Keratinocyte (primary cell): ENCODE measurements around the gene NEB. TPM values are rescaled to one million over a fixed set of nuclear protein-coding genes. Genes with fewer than 3 reads are reported as not detected.

Source experiments
- DNase-seq: peaks from one replicate; pipeline ENCODE4 v3.0.0-alpha.2; 2011; ENCODE audit warnings: low read depth, missing footprints, low spot score
- FAIRE-seq: peaks from 2 replicates; lab custom pipeline; 2011; peaks lifted over from hg19 to GRCh38; lab: Jason Lieb, UNC
- H2AFZ ChIP-seq: 2 replicates; pipeline ENCODE4 v1.6.0; 2012; ENCODE audit warnings: low read length, control low read depth, inconsistent platforms; ENCODE audit not compliant: control insufficient read depth
- H3K27ac ChIP-seq: 2 replicates; pipeline ENCODE4 v1.5.1; 2011; ENCODE audit warnings: low read length; ENCODE audit not compliant: control insufficient read depth, insufficient read depth
- H3K27me3 ChIP-seq: 3 replicates; pipeline ENCODE4 v1.6.0; 2011; ENCODE audit warnings: low read length; ENCODE audit not compliant: control insufficient read depth, insufficient read depth; ENCODE audit errors: extremely low read depth
- H3K36me3 ChIP-seq, 2 experiments: 2 replicates in 1 of 2; 3 replicates in 1 of 2; pipeline ENCODE4 v1.5.1; 2011; ENCODE audit warnings: low read length in 2 of 2, mild to moderate bottlenecking in 1 of 2; ENCODE audit not compliant: control insufficient read depth in 2 of 2, insufficient read depth in 2 of 2; ENCODE audit errors: extremely low read depth in 1 of 2
- H3K4me1 ChIP-seq: 3 replicates; pipeline ENCODE4 v1.5.1; 2011; ENCODE audit warnings: low read length; ENCODE audit not compliant: control insufficient read depth, insufficient read depth; ENCODE audit errors: extremely low read depth
- H3K4me2 ChIP-seq: 3 replicates; pipeline ENCODE4 v1.6.0; 2011; ENCODE audit warnings: low read depth, low read length; ENCODE audit not compliant: control insufficient read depth, insufficient read depth; ENCODE audit errors: extremely low read depth
- H3K4me3 ChIP-seq, 3 experiments: fragments of 200-600 bp in 1 of 3; sonication (generic) in 1 of 3; 2 replicates in 2 of 3; 3 replicates in 1 of 3; pipeline ENCODE4 v1.5.1; 2011 to 2016; ENCODE audit warnings: low read length in 3 of 3, mild to moderate bottlenecking in 3 of 3, control low read depth in 2 of 3, inconsistent platforms in 1 of 3, low read depth in 1 of 3, mixed read lengths in 1 of 3, mixed run types in 1 of 3, moderate library complexity in 1 of 3; ENCODE audit not compliant: control insufficient read depth in 2 of 3, insufficient read depth in 2 of 3; ENCODE audit errors: extremely low read depth in 1 of 3
- H3K79me2 ChIP-seq: 2 replicates; pipeline ENCODE4 v1.6.0; 2012; ENCODE audit warnings: low read length; ENCODE audit not compliant: control insufficient read depth, insufficient read depth
- H3K9ac ChIP-seq: 3 replicates; pipeline ENCODE4 v1.6.0; 2011; ENCODE audit warnings: low read length; ENCODE audit not compliant: control insufficient read depth, insufficient read depth; ENCODE audit errors: extremely low read depth
- H3K9me1 ChIP-seq: 3 replicates; pipeline ENCODE4 v1.6.0; 2011; ENCODE audit warnings: low read length; ENCODE audit not compliant: control insufficient read depth, insufficient read depth; ENCODE audit errors: extremely low read depth
- H3K9me3 ChIP-seq: 2 replicates; pipeline ENCODE4 v1.5.1; 2012; ENCODE audit warnings: low read depth, low read length; ENCODE audit not compliant: control insufficient read depth
- H4K20me1 ChIP-seq: 3 replicates; pipeline ENCODE4 v1.6.0; 2011; ENCODE audit warnings: low read length; ENCODE audit not compliant: control insufficient read depth, insufficient read depth; ENCODE audit errors: extremely low read depth
- EZH2 ChIP-seq: IDR thresholded peaks from one replicate; pipeline ENCODE4 v1.6.1; 2012; ENCODE audit warnings: inconsistent platforms, mild to moderate bottlenecking, low read length, moderate library complexity
- dilution Hi-C: fragments of 300-500 bp; cut with MboI; formaldehyde crosslinking; loops from one replicate; pipeline ENCODE4 v1.7.0; 2020; ENCODE audit warnings: low sequenced_read_pairs; ENCODE audit not compliant: extremely low pct_ligation_motif_present
- polyA plus RNA-seq, 5 experiments: library from polyadenylated mRNA; depleted of rRNA in 3 of 5; stranded (reverse) in 3 of 5; stranded (forward) in 1 of 5; unstranded in 1 of 5; fragments of >200 nt; gene quantifications; 1 replicate in 1 of 5; 2 replicates in 3 of 5; 3 replicates in 1 of 5; pipeline versions ENCODE4 v1.2.1 to v1.2.3, GENCODE V29; 2011 to 2012; ENCODE audit warnings: missing spikeins in 2 of 5, low read depth in 1 of 5, low replicate concordance in 1 of 5
- TF ChIP-seq, protein P1 (sequence below), 3 experiments: IDR thresholded peaks in 1 of 3; conservative IDR thresholded peaks in 1 of 3; optimal IDR thresholded peaks in 1 of 3; 2 replicates in 2 of 3; 3 replicates in 1 of 3; pipeline versions ENCODE3 to v1.5.1; 2011; ENCODE audit warnings: low read length in 3 of 3, mild to moderate bottlenecking in 3 of 3, moderate library complexity in 2 of 3, control low read depth in 1 of 3, inconsistent platforms in 1 of 3; ENCODE audit not compliant: insufficient read depth in 2 of 3; ENCODE audit errors: extremely low read depth in 1 of 3

NEB gene
- polyA plus RNA-seq, 1 donor (not counting 4 experiments of a cell fraction or from before 2014, with no cell fraction given): 0.67 TPM

DNA sequence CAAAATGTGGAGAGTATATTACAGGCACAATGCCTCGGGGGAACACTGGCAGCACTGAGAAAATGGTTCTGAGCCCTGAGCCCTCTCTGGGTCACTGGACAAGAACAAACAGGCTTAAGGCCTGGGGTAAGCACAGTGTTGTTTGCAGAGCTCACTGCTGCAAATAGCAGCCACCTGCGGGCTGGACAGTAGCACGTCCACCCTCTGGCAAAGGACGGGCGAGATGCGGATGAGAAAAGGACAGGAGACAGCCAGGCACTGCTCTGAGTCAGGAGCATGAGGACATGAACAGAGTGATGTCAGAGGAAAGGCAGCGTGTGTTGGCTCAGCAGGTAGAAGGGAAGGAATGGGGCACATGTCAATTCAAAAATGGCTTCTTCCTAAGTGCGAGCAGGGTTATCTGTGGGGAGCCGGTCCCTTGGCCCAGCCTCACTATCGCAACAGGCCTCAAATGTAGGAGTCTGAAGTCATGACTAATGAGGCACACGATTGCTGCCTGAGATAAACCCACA, 25.9 kb upstream of the NEB start:
- FAIRE-seq: no peak
- TF ChIP-seq, protein P1, sequence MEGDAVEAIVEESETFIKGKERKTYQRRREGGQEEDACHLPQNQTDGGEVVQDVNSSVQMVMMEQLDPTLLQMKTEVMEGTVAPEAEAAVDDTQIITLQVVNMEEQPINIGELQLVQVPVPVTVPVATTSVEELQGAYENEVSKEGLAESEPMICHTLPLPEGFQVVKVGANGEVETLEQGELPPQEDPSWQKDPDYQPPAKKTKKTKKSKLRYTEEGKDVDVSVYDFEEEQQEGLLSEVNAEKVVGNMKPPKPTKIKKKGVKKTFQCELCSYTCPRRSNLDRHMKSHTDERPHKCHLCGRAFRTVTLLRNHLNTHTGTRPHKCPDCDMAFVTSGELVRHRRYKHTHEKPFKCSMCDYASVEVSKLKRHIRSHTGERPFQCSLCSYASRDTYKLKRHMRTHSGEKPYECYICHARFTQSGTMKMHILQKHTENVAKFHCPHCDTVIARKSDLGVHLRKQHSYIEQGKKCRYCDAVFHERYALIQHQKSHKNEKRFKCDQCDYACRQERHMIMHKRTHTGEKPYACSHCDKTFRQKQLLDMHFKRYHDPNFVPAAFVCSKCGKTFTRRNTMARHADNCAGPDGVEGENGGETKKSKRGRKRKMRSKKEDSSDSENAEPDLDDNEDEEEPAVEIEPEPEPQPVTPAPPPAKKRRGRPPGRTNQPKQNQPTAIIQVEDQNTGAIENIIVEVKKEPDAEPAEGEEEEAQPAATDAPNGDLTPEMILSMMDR (optimal IDR thresholded peaks at IDR 0.05 in 1 of 3, IDR thresholded peaks at IDR 0.05 in 1 of 3, conservative IDR thresholded peaks at IDR 0.05 in 1 of 3; ENCODE audit: extremely low read depth in 1 of 3, insufficient read depth in 2 of 3, low read length in 3 of 3): no peak
- no peak for TF ChIP-seq EZH2
- Histone ChIP-seq H4K20me1 (no peaks in the 10 kb centered on the region), H2AFZ (no peak overlapping the region), H3K9me3 (no peaks in the 10 kb centered on the region), H3K4me2 (no peak overlapping the region), H3K9me1 (no peaks in the 10 kb centered on the region), H3K36me3 (no peaks in the 10 kb centered on the region), H3K4me3 (no peak overlapping the region), H3K4me1 (no peaks in the 10 kb centered on the region), H3K9ac (no peak overlapping the region), H3K27me3 (no peaks in the 10 kb centered on the region), H3K27ac (no peak overlapping the region), H3K79me2 (no peaks in the 10 kb centered on the region)
- no peak for DNase-seq
- dilution Hi-C loops: no loop called here

- DNase-seq (no peak), FAIRE-seq (no peak)
- no peak for TF ChIP-seq EZH2
- TF ChIP-seq, protein P1 (optimal IDR thresholded peaks at IDR 0.05 in 1 of 3, IDR thresholded peaks at IDR 0.05 in 1 of 3, conservative IDR thresholded peaks at IDR 0.05 in 1 of 3; ENCODE audit: extremely low read depth in 1 of 3, insufficient read depth in 2 of 3, low read length in 3 of 3): no peak
- H3K4me2 ChIP-seq: no peak overlapping the region
- no peak overlapping the region for H2AFZ ChIP-seq
- no peaks in the 10 kb centered on the region for H3K9me3 ChIP-seq
- no peaks in the 10 kb centered on the region for H3K36me3 ChIP-seq
- H3K4me3 ChIP-seq: no peak overlapping the region
- no peaks in the 10 kb centered on the region for H3K9me1 ChIP-seq
- no peaks in the 10 kb centered on the region for H3K79me2 ChIP-seq
- no peaks in the 10 kb centered on the region for H3K4me1 ChIP-seq
- H3K27ac ChIP-seq: no peak overlapping the region
- no peak overlapping the region for H3K9ac ChIP-seq
- no peaks in the 10 kb centered on the region for H4K20me1 ChIP-seq
- H3K27me3 ChIP-seq: no peaks in the 10 kb centered on the region
- dilution Hi-C loops: no loop called here
Measured at GRCh38 chr2:151758744-151759143, 24.5 kb upstream of the NEB start.
